ENCODE measurements around the gene TPT1.

The TPT1 gene

GRCh38 chr13:45367358-45367757, 26.4 kb upstream of the TPT1 start (continued):
- TF ChIP-seq ZNF518A (tag by site-specific recombination; conservative IDR thresholded peaks at IDR 0.05; ENCODE audit: low read depth): no peak
- TF ChIP-seq ZNF654 (tag by site-specific recombination; IDR thresholded peaks at IDR 0.05; ENCODE audit: low read depth): no peak
- TF ChIP-seq ZSCAN5A (tag by site-specific recombination; IDR thresholded peaks at IDR 0.05): no peak
- peak; percentile 99 for TF ChIP-seq ZNF394 (tag by site-specific recombination; IDR thresholded peaks at IDR 0.05; ENCODE audit: borderline replicate concordance)
- TF ChIP-seq ZNF280C (tag by site-specific recombination; IDR thresholded peaks at IDR 0.05): no peak
- TF ChIP-seq KLF8 (tag by site-specific recombination; IDR thresholded peaks at IDR 0.05): peak; percentile 35; the same call in 1 of the 2 replicates
- TF ChIP-seq PRDM1 (tag by site-specific recombination; IDR thresholded peaks at IDR 0.05): peak; percentile 64; the same call in 1 of the 2 replicates
- peak; percentile 66; the same call in 1 of the 2 replicates for TF ChIP-seq EGR2 (tag by site-specific recombination; IDR thresholded peaks at IDR 0.05; ENCODE audit: low read depth)
- no peak for TF ChIP-seq ZNF292 (tag by site-specific recombination; IDR thresholded peaks at IDR 0.05; ENCODE audit: borderline replicate concordance, low read depth)
- no peak for TF ChIP-seq ZNF266 (tag by site-specific recombination; IDR thresholded peaks at IDR 0.05; ENCODE audit: low read depth)
- TF ChIP-seq ZNF544 (tag by site-specific recombination; IDR thresholded peaks at IDR 0.05): no peak
- TF ChIP-seq ZNF707 (tag by site-specific recombination; IDR thresholded peaks at IDR 0.05): no peak
- peak; percentile 82 for TF ChIP-seq KLF17 (tag by site-specific recombination; IDR thresholded peaks at IDR 0.05)
- TF ChIP-seq ZNF404 (tag by site-specific recombination; IDR thresholded peaks at IDR 0.05): no peak
- no peak for TF ChIP-seq ZNF16 (tag by site-specific recombination; IDR thresholded peaks at IDR 0.05; ENCODE audit: low read depth)
- TF ChIP-seq ZNF621 (tag by site-specific recombination; IDR thresholded peaks at IDR 0.05): no peak
- no peak for TF ChIP-seq ZNF426 (tag by site-specific recombination; IDR thresholded peaks at IDR 0.05)
- no peak for TF ChIP-seq ZNF585B (tag by site-specific recombination; IDR thresholded peaks at IDR 0.05)
- TF ChIP-seq HIC1 (tag by site-specific recombination; IDR thresholded peaks at IDR 0.05): peak; percentile 54; the same call in 1 of the 2 replicates
- TF ChIP-seq ZNF830 (tag by site-specific recombination; IDR thresholded peaks at IDR 0.05; ENCODE audit: low read depth): no peak
- peak; percentile 87 for TF ChIP-seq PATZ1 (tag by site-specific recombination; IDR thresholded peaks at IDR 0.05)
- TF ChIP-seq ZIC2 (tag by site-specific recombination; IDR thresholded peaks at IDR 0.05): no peak
- TF ChIP-seq ZNF623 (tag by site-specific recombination; IDR thresholded peaks at IDR 0.05): no peak
- TF ChIP-seq ZNF146 (tag by site-specific recombination; IDR thresholded peaks at IDR 0.05): no peak
- no peak for TF ChIP-seq BCL6B (tag by site-specific recombination; IDR thresholded peaks at IDR 0.05)
